Pericardium fibroblast (primary cell): ENCODE data around the gene FAHD2B. TPM values are rescaled to one million over a fixed set of nuclear protein-coding genes. Genes with fewer than 3 reads are reported as not detected.

Experiments used
- total RNA-seq: library from RNA; depleted of rRNA; stranded (reverse); fragments of >200 nt; gene quantifications from 2 replicates; pipeline ENCODE4 v1.2.3, GENCODE V29; 2015

The FAHD2B gene
- 3.8 and 9.3 TPM in 2 replicates for total RNA-seq

DNA sequence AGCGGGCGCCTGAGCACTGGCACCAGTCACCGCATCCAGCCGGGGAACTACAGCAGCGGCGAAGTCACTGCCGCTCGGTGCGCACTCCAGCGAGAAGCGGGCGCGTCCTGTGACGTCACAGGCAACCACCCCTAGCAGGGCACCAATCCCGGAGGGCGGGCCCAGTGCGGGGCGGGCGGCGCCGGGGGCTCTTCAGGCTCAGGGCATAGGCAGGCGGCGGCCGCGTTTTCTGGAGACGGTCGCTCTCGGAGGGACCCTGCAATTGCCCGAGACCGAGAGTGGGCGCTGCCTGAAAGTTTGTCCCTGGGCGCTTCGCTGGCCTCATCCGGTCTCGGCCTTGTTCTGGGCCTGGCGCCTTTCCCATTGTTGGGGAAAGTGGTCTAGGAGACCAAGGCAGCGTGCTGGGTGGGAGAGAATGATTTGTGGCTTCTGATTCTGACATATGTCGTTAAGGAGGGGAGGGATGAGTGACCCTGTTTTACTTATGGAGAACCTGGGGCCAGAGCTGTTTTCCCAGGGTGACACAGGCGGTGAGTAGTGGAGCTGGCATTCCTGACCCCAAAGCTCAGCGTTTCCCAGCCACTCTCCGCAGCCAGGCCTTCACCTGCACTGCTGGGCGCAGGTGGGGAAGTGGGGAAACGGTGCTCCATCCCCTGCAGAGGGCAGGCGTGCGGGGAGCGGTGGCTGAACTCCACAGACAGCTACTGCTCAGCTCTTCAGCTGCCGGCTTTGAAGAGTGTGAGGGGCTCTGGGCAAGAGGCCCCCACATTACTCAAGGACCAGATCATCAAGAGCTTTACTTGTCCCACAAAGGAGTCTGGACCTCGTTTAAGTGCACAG, at the start of gene FAHD2B:
FAHD2B (minus strand) TSS at position 111 of the 840 bp plus-strand sequence. CDS start 3,176 bp downstream, outside the sequence.

GRCh38 chr2:97113050-97113881, 18.6 kb upstream of the FAHD2B start, which contains the start of gene ANKRD36:
Gene ANKRD36, plus strand, starts transcription at chr2:97113153. Its CDS starts 587 bp downstream, at chr2:97113740.

Other genes starting within 250 kb of the FAHD2B start
- 6.0 and 10.2 TPM in 2 replicates for gene ANKRD39, start 236.9 kb downstream of the FAHD2B start, total RNA-seq
- gene SEMA4C, start 224.8 kb downstream of the FAHD2B start, total RNA-seq: 26.8 and 28.2 TPM in 2 replicates
- gene FAM178B, start 108.3 kb downstream of the FAHD2B start, total RNA-seq: not detected in 2 replicates
- 2.9 and 5.7 TPM in 2 replicates for gene ANKRD36, start 18.3 kb upstream of the FAHD2B start, total RNA-seq